ENCODE data around the gene C19orf81. TPM values are rescaled to one million over a fixed set of nuclear protein-coding genes. Genes with fewer than 3 reads are reported as not detected.

The C19orf81 gene
- total and polyA plus RNA-seq, 9 of the 15 experiments (the other 6 are each of a cell fraction or from before 2014, with no cell fraction given) = 2.5 to 42.9 (median 33.0) TPM; not detected in 4

- TF ChIP-seq ZNF140 (CRISPR knock-in tag; IDR thresholded peaks at IDR 0.05) (no peak), NBN (IDR thresholded peaks at IDR 0.05; ENCODE audit: low read depth) (peak; percentile 78; the same call in 1 of the 2 replicates), CREM (IDR thresholded peaks at IDR 0.05; ENCODE audit: low read depth) (peak; percentile 90), ZNF589 (CRISPR knock-in tag; IDR thresholded peaks at IDR 0.05; ENCODE audit: low read depth) (0 out of 2 replicates have a peak, but pooled peaks have one; percentile 48), CSDE1 (IDR thresholded peaks at IDR 0.05) (peak in 1 of 2 experiments; percentile 40; a peak in 1 of 4 replicates), ETS2 (tag; IDR thresholded peaks at IDR 0.05; ENCODE audit: borderline replicate concordance, poor library complexity, severe bottlenecking) (no peak), SMAD1 (IDR thresholded peaks at IDR 0.05; ENCODE audit: low read depth, low read length, partially characterized antibody) (peak; percentile 81), HMG20B (CRISPR knock-in tag; IDR thresholded peaks at IDR 0.05) (peak; percentile 75; the same call in 1 of the 2 replicates), MCM7 (IDR thresholded peaks at IDR 0.05) (no peak), ILF3 (IDR thresholded peaks at IDR 0.05; ENCODE audit: borderline replicate concordance) (no peak; the same call in 1 of the 2 replicates), SMAD3 (CRISPR knock-in tag; conservative IDR thresholded peaks at IDR 0.05) (0 out of 2 replicates have a peak, but pooled peaks have one; percentile 10), MECOM (CRISPR knock-in tag; IDR thresholded peaks at IDR 0.05) (no peak), ZNF143 (CRISPR knock-in tag; IDR thresholded peaks at IDR 0.05) (peak; percentile 39; the same call in 1 of the 2 replicates), EP400 (IDR thresholded peaks at IDR 0.05) (peak; percentile 55), STAG1 (CRISPR knock-in tag; IDR thresholded peaks at IDR 0.05; ENCODE audit: borderline replicate concordance) (no peak; the same call in 1 of the 2 replicates), TARDBP (IDR thresholded peaks at IDR 0.05) (no peak), ZC3H8 (IDR thresholded peaks at IDR 0.05) (no peak), MYNN (IDR thresholded peaks at IDR 0.05) (no peak), MYNN (CRISPR knock-in tag; IDR thresholded peaks at IDR 0.05) (no peak), POLR2B (IDR thresholded peaks at IDR 0.05; ENCODE audit: low read depth, partially characterized antibody) (peak; percentile 99), YY1 (IDR thresholded peaks at IDR 0.05; ENCODE audit: borderline replicate concordance in 1 of 3, control insufficient read depth in 1 of 3, extremely low read depth in 1 of 3, insufficient read depth in 3 of 3, insufficient read length in 1 of 3, insufficient replicate concordance in 2 of 3, low read depth in 1 of 3, low read length in 2 of 3) (peak in 2 of 3 experiments; percentile 63 to 72), KDM1A (IDR thresholded peaks at IDR 0.05) (no peak)
- TF ChIP-seq, protein P1, sequence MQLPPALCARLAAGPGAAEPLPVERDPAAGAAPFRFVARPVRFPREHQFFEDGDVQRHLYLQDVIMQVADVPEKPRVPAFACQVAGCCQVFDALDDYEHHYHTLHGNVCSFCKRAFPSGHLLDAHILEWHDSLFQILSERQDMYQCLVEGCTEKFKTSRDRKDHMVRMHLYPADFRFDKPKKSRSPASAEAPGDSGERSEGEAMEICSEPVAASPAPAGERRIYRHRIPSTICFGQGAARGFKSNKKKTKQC (CRISPR knock-in tag; IDR thresholded peaks at IDR 0.05) = peak; percentile 37; the same call in 1 of the 2 replicates
- TF ChIP-seq, protein P2, sequence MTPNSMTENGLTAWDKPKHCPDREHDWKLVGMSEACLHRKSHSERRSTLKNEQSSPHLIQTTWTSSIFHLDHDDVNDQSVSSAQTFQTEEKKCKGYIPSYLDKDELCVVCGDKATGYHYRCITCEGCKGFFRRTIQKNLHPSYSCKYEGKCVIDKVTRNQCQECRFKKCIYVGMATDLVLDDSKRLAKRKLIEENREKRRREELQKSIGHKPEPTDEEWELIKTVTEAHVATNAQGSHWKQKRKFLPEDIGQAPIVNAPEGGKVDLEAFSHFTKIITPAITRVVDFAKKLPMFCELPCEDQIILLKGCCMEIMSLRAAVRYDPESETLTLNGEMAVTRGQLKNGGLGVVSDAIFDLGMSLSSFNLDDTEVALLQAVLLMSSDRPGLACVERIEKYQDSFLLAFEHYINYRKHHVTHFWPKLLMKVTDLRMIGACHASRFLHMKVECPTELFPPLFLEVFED (CRISPR knock-in tag; conservative IDR thresholded peaks at IDR 0.05) = peak; percentile 97
- TF ChIP-seq, protein P3, sequence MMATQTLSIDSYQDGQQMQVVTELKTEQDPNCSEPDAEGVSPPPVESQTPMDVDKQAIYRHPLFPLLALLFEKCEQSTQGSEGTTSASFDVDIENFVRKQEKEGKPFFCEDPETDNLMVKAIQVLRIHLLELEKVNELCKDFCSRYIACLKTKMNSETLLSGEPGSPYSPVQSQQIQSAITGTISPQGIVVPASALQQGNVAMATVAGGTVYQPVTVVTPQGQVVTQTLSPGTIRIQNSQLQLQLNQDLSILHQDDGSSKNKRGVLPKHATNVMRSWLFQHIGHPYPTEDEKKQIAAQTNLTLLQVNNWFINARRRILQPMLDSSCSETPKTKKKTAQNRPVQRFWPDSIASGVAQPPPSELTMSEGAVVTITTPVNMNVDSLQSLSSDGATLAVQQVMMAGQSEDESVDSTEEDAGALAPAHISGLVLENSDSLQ (IDR thresholded peaks at IDR 0.05) = no peak
Observed at GRCh38 chr19:50658441-50659317, 9.4 kb downstream of the C19orf81 start (continued).

Data from K562 (cell line).